GM10266 (cell line): ENCODE data around the gene RLN3.
"Not testable (repeated sequence)": the region's sequence is repeated elsewhere in the genome, so short reads cannot be mapped to it uniquely, and the experiment has no call there.

Source experiments
- DNase-seq: peaks from one replicate; pipeline ENCODE4 v3.0.0; 2012; ENCODE audit errors: extremely low spot score
- CTCF ChIP-seq: IDR thresholded peaks from 2 replicates; pipeline ENCODE4 v1.5.1; 2012; ENCODE audit warnings: mild to moderate bottlenecking, low read depth; ENCODE audit not compliant: control insufficient read depth, insufficient read depth; ENCODE audit errors: missing control alignments

Gene RLN3

GRCh38 chr19:14042659-14043608, 15.0 kb downstream of the RLN3 start:
- TF ChIP-seq CTCF: peak; percentile 52
- DNase-seq: peak; percentile 59

GRCh38 chr19:14047866-14048265, 19.9 kb downstream of the RLN3 start:
- not testable (repeated sequence) for DNase-seq

GRCh38 chr19:14048443-14049153, 20.6 kb downstream of the RLN3 start:
- DNase-seq: peak; percentile 70
- TF ChIP-seq CTCF: peak; percentile 71

- TF ChIP-seq CTCF: no peak
- DNase-seq: no peak
Measured at GRCh38 chr19:14050512-14050911, 22.6 kb downstream of the RLN3 start.

- DNase-seq: not testable (repeated sequence)
Measured at GRCh38 chr19:14050961-14051360, 23.0 kb downstream of the RLN3 start.

GRCh38 chr19:14051980-14052379, 24.0 kb downstream of the RLN3 start:
- no peak for DNase-seq

GRCh38 chr19:14052470-14052869, 24.5 kb downstream of the RLN3 start:
- DNase-seq: no peak
- no peak for TF ChIP-seq CTCF

More at GRCh38 chr19:14051980-14052379, 24.0 kb downstream of the RLN3 start:
- no peak for TF ChIP-seq CTCF

GRCh38 chr19:14053032-14053431, 25.1 kb downstream of the RLN3 start:
- TF ChIP-seq CTCF: no peak
- no peak for DNase-seq
